Inflammatory macrophage treated with lipopolysaccharide for 4 hours (primary cell): Measurements from ENCODE around the gene RUSC2.
A peak's percentile ranks its signal among the peaks of the same experiment; 100 is the strongest.
"Not testable (repeated sequence)": the region's sequence is repeated elsewhere in the genome, so short reads cannot be mapped to it uniquely, and the experiment has no call there.

ENCODE experiments used
- DNase-seq: peaks from one replicate; pipeline ENCODE4 v3.0.0-alpha.2; 2020

The RUSC2 gene

GRCh38 chr9:35498245-35498644, 8.3 kb downstream of the RUSC2 start:
- DNase-seq = not testable (repeated sequence)

GRCh38 chr9:35499029-35499700, 9.3 kb downstream of the RUSC2 start:
- no peak for DNase-seq

- DNase-seq = no peak
These were observed 9.8 kb downstream of the RUSC2 start for GRCh38 chr9:35499701-35500030.

GRCh38 chr9:35500130-35500748, 10.3 kb downstream of the RUSC2 start:
- peak; percentile 27 for DNase-seq

GRCh38 chr9:35501946-35502345, 12.0 kb downstream of the RUSC2 start:
- no peak for DNase-seq

GRCh38 chr9:35506359-35506758, 16.4 kb downstream of the RUSC2 start:
- DNase-seq = no peak

- DNase-seq = peak; percentile 8
These were observed 18.2 kb downstream of the RUSC2 start for GRCh38 chr9:35508069-35508468.

- DNase-seq = no peak
These were observed 20.5 kb downstream of the RUSC2 start for GRCh38 chr9:35510383-35510753.

- DNase-seq = no peak
These were observed 21.0 kb downstream of the RUSC2 start for GRCh38 chr9:35510754-35511428.

- no peak for DNase-seq
These were observed 21.5 kb downstream of the RUSC2 start for GRCh38 chr9:35511453-35511852.

- no peak for DNase-seq
These were observed 25.9 kb downstream of the RUSC2 start for GRCh38 chr9:35515766-35516165.

GRCh38 chr9:35516479-35516878, 26.6 kb downstream of the RUSC2 start:
- no peak for DNase-seq

- DNase-seq = no peak
These were observed 27.2 kb downstream of the RUSC2 start for GRCh38 chr9:35517131-35517530.

GRCh38 chr9:35517552-35518224, 27.8 kb downstream of the RUSC2 start:
- DNase-seq = no peak

- DNase-seq = no peak
These were observed 28.4 kb downstream of the RUSC2 start for GRCh38 chr9:35518225-35518821.

- peak; percentile 32 for DNase-seq
These were observed 29.2 kb downstream of the RUSC2 start for GRCh38 chr9:35518981-35519679.

GRCh38 chr9:35519692-35520363, 29.9 kb downstream of the RUSC2 start:
- peak; percentile 23 for DNase-seq

- no peak for DNase-seq
These were observed 30.4 kb downstream of the RUSC2 start for GRCh38 chr9:35520364-35520710.

GRCh38 chr9:35521708-35522107, 31.8 kb downstream of the RUSC2 start:
- no peak for DNase-seq

GRCh38 chr9:35522187-35522586, 32.3 kb downstream of the RUSC2 start:
- DNase-seq = no peak

- DNase-seq = no peak
These were observed 32.8 kb downstream of the RUSC2 start for GRCh38 chr9:35522700-35523099.

- DNase-seq = not testable (repeated sequence)
These were observed 33.6 kb downstream of the RUSC2 start for GRCh38 chr9:35523556-35523955.
